ENCODE results near the gene PBX3. TPM values are rescaled to one million over a fixed set of nuclear protein-coding genes. Genes with fewer than 3 reads are reported as not detected.

Gene PBX3
- polyA plus RNA-seq, 1 experiment = 37.6 TPM

DNA sequence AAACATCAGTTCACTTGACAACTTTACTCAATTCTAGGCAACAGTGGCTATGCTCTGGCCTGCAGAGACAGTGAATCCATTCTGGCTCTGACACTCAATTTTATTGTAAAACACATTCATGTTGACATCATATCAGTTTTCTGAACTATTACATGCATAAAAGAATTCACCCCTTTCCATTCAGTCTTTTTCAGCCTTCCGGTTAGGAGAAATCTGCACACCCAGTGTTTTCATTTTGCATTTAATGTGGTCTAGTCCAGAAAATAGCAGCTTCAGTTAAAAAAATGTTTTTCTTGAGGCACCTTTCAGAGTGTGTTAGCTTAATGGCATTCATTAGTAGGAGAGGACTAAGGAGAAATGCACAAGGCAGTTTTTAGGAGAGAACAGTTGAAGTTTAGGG, 95.1 kb downstream of the PBX3 start:
- ChIA-PET CTCF (no interaction called here), POLR2A (no interaction called here)
- Histone ChIP-seq H3K27me3 (ENCODE audit: control insufficient read depth, insufficient read depth, low read length) (no peaks in the 10 kb centered on the region), H3K4me3 (ENCODE audit: low read depth, low read length) (no peak overlapping the region), H3K9me3 (ENCODE audit: control insufficient read depth, insufficient read depth, low read length) (no peaks in the 10 kb centered on the region), H3K27ac (ENCODE audit: low read depth, low read length) (no peak overlapping the region)
- DNase-seq (ENCODE audit: low read depth, low spot score) = no peak
- TF ChIP-seq, protein P1, sequence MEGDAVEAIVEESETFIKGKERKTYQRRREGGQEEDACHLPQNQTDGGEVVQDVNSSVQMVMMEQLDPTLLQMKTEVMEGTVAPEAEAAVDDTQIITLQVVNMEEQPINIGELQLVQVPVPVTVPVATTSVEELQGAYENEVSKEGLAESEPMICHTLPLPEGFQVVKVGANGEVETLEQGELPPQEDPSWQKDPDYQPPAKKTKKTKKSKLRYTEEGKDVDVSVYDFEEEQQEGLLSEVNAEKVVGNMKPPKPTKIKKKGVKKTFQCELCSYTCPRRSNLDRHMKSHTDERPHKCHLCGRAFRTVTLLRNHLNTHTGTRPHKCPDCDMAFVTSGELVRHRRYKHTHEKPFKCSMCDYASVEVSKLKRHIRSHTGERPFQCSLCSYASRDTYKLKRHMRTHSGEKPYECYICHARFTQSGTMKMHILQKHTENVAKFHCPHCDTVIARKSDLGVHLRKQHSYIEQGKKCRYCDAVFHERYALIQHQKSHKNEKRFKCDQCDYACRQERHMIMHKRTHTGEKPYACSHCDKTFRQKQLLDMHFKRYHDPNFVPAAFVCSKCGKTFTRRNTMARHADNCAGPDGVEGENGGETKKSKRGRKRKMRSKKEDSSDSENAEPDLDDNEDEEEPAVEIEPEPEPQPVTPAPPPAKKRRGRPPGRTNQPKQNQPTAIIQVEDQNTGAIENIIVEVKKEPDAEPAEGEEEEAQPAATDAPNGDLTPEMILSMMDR (IDR thresholded peaks at IDR 0.05; ENCODE audit: low read depth, low read length) = no peak

DNA sequence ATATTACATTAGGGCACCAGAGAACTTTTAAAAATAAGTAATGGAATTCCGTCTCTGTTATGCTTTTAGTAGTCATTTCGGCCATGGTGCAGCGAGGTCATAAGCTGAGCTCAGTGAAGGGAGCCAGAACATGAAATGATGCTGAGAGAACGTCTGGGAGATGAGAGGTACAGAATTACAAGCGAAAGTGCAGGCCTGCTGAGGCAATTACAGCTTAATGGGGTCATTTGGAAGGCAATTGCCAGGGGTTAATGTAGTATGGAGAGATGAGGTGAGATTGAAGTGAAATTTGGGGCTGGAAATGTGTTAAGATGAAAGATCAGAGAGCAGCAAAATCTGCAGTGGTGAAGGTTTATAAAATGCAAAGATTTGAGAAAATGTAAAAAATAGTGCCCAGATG, 96.5 kb downstream of the PBX3 start:
- Histone ChIP-seq H3K9me3 (ENCODE audit: control insufficient read depth, insufficient read depth, low read length) (no peaks in the 10 kb centered on the region), H3K27me3 (ENCODE audit: control insufficient read depth, insufficient read depth, low read length) (no peaks in the 10 kb centered on the region), H3K27ac (ENCODE audit: low read depth, low read length) (no peak overlapping the region), H3K4me3 (ENCODE audit: low read depth, low read length) (no peak overlapping the region)
- CTCF ChIA-PET = no interaction called here
- DNase-seq (ENCODE audit: low read depth, low spot score) = no peak
- POLR2A ChIA-PET = interaction anchor here (0.6 kb wide), 1 partner anchor 9 kb away, joined by 10 read pairs; no protein-coding TSS in a partner anchor
- TF ChIP-seq, protein P1 (IDR thresholded peaks at IDR 0.05; ENCODE audit: low read depth, low read length) = no peak

DNA sequence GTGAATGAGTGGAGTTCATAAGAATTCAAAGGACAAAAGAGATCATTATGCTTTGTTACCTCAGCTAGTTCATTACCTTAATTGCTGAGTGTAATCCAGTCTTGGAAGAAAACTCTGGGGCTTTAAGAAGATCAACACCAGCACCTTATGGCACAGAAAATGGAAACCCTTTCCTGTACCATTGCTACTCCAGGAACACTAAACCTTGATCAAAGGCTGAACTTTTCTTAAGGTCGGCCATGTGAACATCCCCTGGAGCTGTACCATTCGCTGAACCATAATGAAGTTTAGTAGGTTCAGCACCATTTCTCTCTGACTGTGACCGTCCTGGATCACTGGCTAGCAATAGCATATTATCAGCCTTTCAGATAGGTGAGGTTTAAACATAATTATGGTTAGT, 97.4 kb downstream of the PBX3 start:
- CTCF ChIA-PET = no interaction called here
- Histone ChIP-seq H3K27ac (ENCODE audit: low read depth, low read length) (no peak overlapping the region), H3K27me3 (ENCODE audit: control insufficient read depth, insufficient read depth, low read length) (no peaks in the 10 kb centered on the region), H3K9me3 (ENCODE audit: control insufficient read depth, insufficient read depth, low read length) (no peaks in the 10 kb centered on the region), H3K4me3 (ENCODE audit: low read depth, low read length) (no peak overlapping the region)
- DNase-seq (ENCODE audit: low read depth, low spot score) = no peak
- TF ChIP-seq, protein P1 (IDR thresholded peaks at IDR 0.05; ENCODE audit: low read depth, low read length) = no peak
- POLR2A ChIA-PET = no interaction called here

DNA sequence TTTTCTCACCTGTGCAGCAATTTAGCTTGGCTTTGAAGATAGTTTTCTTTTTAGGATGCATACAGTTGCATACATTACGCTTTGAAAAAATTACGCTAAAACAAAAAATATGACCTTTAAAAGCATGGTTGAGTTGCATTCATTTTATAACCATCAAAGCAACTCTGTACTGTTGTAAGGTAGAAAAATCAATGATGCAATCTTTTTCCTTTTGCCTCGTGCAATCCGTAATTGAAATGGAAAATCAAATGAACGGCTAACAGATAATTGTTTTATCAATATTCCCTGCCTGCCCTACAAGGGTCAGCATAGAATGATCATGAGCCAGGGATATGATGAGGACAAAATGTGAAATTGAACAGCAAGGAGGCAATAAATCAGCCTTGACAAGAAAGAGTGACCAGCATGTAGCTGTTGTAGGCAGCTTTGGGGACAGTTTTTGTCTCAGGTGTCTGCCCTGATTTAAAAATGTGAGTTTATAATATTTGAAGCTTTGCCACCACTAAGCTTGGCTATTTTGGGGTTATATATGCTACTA, 98.2 kb downstream of the PBX3 start:
- ChIA-PET POLR2A (no interaction called here), CTCF (no interaction called here)
- Histone ChIP-seq H3K27me3 (ENCODE audit: control insufficient read depth, insufficient read depth, low read length) (no peaks in the 10 kb centered on the region), H3K4me3 (ENCODE audit: low read depth, low read length) (no peak overlapping the region), H3K27ac (ENCODE audit: low read depth, low read length) (no peak overlapping the region), H3K9me3 (ENCODE audit: control insufficient read depth, insufficient read depth, low read length) (no peaks in the 10 kb centered on the region)
- DNase-seq (ENCODE audit: low read depth, low spot score) = no peak
- TF ChIP-seq, protein P1 (IDR thresholded peaks at IDR 0.05; ENCODE audit: low read depth, low read length) = no peak

DNA sequence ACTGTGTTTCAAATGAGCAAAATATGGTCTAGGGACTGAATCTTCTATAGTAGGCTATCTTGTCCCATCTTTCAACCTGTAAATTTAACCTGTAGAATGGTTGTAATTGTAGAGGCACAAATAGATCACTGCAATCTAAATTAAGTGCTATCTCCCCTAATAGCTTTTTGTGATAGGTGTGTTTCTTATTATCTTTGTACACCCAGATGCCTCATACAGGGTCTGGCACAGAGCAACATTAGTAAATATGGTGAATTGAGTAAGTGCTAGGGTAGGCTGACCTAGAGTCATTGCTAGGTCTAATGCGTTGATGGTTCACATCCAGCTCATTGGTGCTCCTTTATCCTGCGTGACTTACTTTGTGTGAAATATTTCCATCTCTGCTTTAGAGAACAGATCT, 100.6 kb downstream of the PBX3 start:
- ChIA-PET CTCF (no interaction called here), POLR2A (no interaction called here)
- TF ChIP-seq, protein P1 (IDR thresholded peaks at IDR 0.05; ENCODE audit: low read depth, low read length) = no peak
- Histone ChIP-seq H3K4me3 (ENCODE audit: low read depth, low read length) (no peak overlapping the region), H3K27me3 (ENCODE audit: control insufficient read depth, insufficient read depth, low read length) (no peaks in the 10 kb centered on the region), H3K9me3 (ENCODE audit: control insufficient read depth, insufficient read depth, low read length) (no peaks in the 10 kb centered on the region), H3K27ac (ENCODE audit: low read depth, low read length) (no peak overlapping the region)
- DNase-seq (ENCODE audit: low read depth, low spot score) = no peak

All from AG04450 (cell line).